GM19240 (cell line): Measurements from ENCODE around the gene ERGIC1.

Experiments
- DNase-seq: peaks from one replicate; pipeline ENCODE4 v3.0.0; 2011; ENCODE audit warnings: low spot score; ENCODE audit not compliant: insufficient read length

Gene ERGIC1

GRCh38 chr5:172973127-172973916 is 139.3 kb downstream of the ERGIC1 start:
- DNase-seq, result no peak

DNA sequence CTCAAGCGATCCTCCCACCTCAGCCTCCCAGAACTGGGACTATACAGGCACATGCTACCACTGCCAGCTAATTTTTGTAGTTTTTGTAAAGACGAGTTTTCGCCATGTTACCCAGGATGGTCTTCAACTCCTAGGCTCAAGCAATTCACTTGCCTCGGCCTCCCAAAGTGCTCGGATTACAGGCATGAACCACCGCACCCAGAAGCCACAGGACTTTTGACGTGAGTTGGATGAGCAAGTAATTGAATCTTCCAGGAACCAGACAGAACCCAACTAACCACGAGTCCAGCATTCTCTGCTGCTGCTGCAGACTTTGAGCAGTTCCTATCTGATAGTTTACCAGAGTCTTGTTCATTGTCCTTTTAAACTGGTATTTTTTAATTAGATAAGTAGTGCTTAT is 139.9 kb downstream of the ERGIC1 start:
- DNase-seq, result no peak

DNA sequence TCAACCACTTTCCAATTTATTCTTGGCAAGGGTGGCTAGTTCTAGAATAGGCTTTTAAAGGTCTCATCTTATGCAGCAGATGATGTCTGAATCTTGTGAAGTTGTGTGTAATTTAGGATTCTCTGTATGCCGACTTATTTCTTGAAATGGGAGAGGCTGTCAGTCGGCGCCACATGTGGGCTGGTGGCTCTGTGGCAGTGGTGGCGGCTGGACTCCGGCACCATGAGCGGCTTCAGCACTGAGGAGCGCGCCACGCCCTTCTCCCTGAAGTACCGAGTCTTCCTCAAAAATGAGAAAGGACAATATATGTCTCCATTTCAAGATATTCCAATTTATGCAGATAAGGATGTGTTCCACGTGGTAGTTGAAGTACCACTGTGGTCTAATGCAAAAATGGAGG is 141.2 kb downstream of the ERGIC1 start:
- DNase-seq, result no peak

DNA sequence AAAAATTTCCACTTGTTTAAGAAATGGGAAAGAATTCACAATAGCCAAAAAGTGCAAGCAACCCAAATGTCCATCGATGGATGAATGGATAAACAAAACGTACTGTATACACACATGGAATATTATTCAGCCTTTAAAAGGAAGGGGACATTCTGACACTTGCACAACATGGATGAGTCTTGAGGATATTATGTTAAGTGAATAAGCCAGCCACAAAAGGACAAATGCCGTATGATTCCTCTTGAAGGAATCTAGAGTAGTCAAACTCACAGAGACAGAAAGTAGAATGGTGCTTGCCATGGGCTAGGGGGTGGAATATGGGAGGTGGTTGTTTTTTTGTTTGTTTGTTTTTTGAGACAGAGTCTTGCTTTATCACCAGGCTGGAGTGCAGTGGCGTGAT is 145.7 kb downstream of the ERGIC1 start:
- DNase-seq, result no peak

DNA sequence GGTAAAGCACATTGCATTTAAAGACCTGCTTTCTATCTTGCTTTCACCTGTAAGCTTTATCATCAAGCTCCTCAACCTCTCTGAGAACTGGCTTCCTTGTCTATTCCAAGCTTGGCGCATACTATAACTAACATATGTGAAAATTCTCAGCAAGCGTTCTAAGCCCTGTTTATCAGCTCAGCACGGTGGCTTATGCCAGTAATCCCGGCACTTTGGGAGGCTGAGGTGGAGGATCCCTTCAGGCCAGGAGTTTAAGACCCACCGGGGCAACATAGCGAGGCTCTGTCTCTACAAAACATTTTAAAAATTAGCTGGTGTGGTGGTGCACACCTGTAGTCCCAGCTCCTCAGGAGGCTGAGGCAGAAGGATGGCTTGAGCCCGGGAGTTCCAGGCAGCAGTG is 147.9 kb downstream of the ERGIC1 start:
- no peak for DNase-seq

- peak; percentile 86 for DNase-seq
These were observed 149.6 kb downstream of the ERGIC1 start, which contains the start of gene ATP6V0E1 for GRCh38 chr5:172983542-172984243. Gene ATP6V0E1 (plus strand): TSS chr5:172983771. CDS start chr5:172983861, 90 bp downstream.

GRCh38 chr5:172984244-172984953 is 150.3 kb downstream of the ERGIC1 start:
- DNase-seq, result peak; percentile 59

- no peak for DNase-seq
These were observed 151.5 kb downstream of the ERGIC1 start for GRCh38 chr5:172985596-172985995.

DNA sequence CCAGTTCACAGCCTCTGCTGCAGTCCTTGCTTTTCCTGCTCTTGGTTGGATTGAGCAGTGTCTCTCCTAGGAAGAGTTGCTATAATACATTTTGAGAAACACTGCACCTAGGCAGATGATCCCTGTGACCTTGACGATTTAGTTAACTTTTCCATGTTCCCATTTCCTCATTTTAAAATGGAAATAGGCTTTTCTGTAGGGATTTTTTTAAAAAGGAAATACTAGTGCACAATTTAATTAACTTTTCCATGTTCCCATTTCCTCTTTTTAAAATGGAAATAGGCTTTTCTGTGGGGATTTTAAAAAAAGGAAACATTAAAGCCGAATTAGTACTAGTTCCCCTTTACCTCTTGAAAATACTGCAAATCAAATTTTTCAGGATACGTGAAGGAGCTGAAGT is 154.2 kb downstream of the ERGIC1 start:
- no peak for DNase-seq

- DNase-seq, result no peak
These were observed 156.7 kb downstream of the ERGIC1 start for GRCh38 chr5:172990776-172991175.

- DNase-seq, result no peak
These were observed 160.4 kb downstream of the ERGIC1 start for GRCh38 chr5:172994405-172994804.

DNA sequence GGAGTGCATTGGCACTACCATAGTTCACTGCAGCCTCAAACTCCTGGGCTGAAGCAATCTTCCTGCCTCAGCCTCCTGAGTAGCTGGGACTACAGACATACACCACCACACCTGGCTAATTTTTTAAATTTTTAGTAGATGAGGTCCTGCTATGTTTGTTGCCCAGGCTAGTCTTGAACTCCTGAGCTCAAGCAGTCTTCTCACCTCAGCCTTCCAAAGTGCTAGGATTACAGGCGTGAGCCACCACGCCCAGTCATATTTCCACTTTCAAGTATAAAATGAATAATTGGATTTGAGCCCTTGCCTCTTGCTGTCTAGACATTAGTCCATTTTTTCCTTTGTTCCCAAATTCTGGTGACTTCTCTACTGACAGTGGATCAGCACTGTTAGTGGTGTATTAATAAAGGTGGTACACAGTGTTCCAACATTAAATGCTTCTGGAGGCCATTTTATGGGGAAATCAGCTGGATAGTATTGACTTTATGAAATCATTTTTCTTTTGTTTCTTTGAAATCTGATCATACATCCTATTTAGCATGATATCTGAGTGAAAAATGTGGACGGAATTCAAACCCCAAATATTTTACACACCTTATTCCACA is 165.4 kb downstream of the ERGIC1 start:
- DNase-seq, result no peak

GRCh38 chr5:172999974-173000373 is 165.9 kb downstream of the ERGIC1 start:
- no peak for DNase-seq

DNA sequence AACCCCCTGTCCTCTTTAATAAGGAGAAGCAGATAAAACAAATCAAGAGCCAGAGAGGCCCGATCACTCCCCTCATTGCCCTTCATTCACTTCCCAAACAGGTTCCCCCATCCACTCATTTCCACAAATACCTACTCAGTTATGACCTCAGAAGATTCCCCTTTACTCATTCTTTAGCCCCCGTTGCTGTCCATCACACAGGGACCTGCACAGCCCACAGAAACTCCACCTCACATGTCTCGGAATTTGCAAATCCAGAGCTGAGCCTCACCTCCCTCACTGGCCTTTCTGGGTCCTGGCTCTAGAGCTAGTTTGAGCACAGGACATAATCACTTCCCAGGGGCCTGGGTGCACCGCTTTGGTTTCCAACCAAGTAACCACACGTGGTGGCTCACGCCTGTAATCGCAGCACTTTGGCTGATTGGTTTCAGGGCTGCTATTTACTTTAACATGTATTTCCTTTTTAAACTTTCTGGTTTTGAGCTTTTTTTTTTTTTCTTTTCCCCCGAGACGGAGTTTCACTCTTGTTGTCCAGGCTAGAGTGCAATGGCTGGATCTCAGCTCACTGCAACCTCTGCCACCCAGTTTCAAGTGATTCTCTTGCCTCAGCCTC is 167.3 kb downstream of the ERGIC1 start:
- peak; percentile 11 for DNase-seq
